B cell (primary cell): ENCODE data around the gene CDC42BPB. TPM values are rescaled to one million over a fixed set of nuclear protein-coding genes. Genes with fewer than 3 reads are reported as not detected.

ENCODE experiments used
- ATAC-seq: fragments of 200-7000 bp; cut with Tn5 transposase; one replicate; pipeline ENCODE4 v1.10.0; 2021; ENCODE audit warnings: low read depth, mild to moderate bottlenecking, moderate number of reproducible peaks, moderate library complexity
- CTCF ChIA-PET: fragments of 350-600 bp; sonication (Branson Sonifier 250); formaldehyde crosslinking; loops from one replicate; lab custom pipeline; 2021; ENCODE audit warnings: antibody characterized with exemption, inconsistent platforms; lab: Charles Lee
- POLR2A ChIA-PET: fragments of 350-600 bp; sonication (Branson Sonifier 250); formaldehyde crosslinking; loops from one replicate; lab custom pipeline; 2021; ENCODE audit warnings: antibody characterized with exemption; lab: Charles Lee
- DNase-seq: peaks from one replicate; pipeline ENCODE4 v3.0.0; 2013
- H2AFZ ChIP-seq: 2 replicates; pipeline ENCODE4 v1.6.1; 2012; ENCODE audit warnings: mild to moderate bottlenecking, low read depth, low read length; ENCODE audit not compliant: insufficient read depth, poor library complexity, severe bottlenecking
- H3K27ac ChIP-seq, 2 donors: 1 replicate in 1 of 2; 2 replicates in 1 of 2; pipeline ENCODE4 v1.5.1; 2012 to 2013; ENCODE audit warnings: low read length in 2 of 2, mild to moderate bottlenecking in 2 of 2, moderate library complexity in 1 of 2
- H3K27me3 ChIP-seq, 4 experiments: fragments of 200-600 bp in 1 of 4; sonication (generic) in 1 of 4; replicated peaks in 1 of 4; 1 replicate in 2 of 4; 2 replicates in 2 of 4; pipeline versions ENCODE4 v1.6.1 to v1.7.0; 2013 to 2016; ENCODE audit warnings: low read length in 3 of 4, mild to moderate bottlenecking in 2 of 4, mixed read lengths in 1 of 4, moderate library complexity in 1 of 4; ENCODE audit not compliant: insufficient read depth in 4 of 4, control insufficient read depth in 3 of 4; ENCODE audit errors: control extremely low read depth in 1 of 4
- H3K36me3 ChIP-seq, 2 experiments: replicated peaks in 1 of 2; 1 replicate in 1 of 2; 2 replicates in 1 of 2; pipeline versions ENCODE4 v1.6.1 to v1.7.1; 2013; ENCODE audit warnings: low read length in 1 of 2; ENCODE audit not compliant: insufficient read depth in 2 of 2, control insufficient read depth in 1 of 2; ENCODE audit errors: control extremely low read depth in 1 of 2, extremely low read depth in 1 of 2
- H3K4me1 ChIP-seq, 2 donors: fragments of 200-600 bp in 1 of 2; sonication (generic) in 1 of 2; 1 replicate in 1 of 2; 2 replicates in 1 of 2; pipeline versions ENCODE4 v1.5.1 to v1.6.1; 2013 to 2017; ENCODE audit warnings: low read length in 2 of 2; ENCODE audit not compliant: control insufficient read depth in 2 of 2, insufficient read depth in 2 of 2
- H3K4me2 ChIP-seq: replicated peaks from 2 replicates; pipeline ENCODE3; 2012; ENCODE audit warnings: mild to moderate bottlenecking, low read depth, low read length; ENCODE audit not compliant: poor library complexity, severe bottlenecking
- H3K4me3 ChIP-seq, 5 experiments: fragments of 200-600 bp in 1 of 5; sonication (generic) in 1 of 5; 1 replicate in 3 of 5; 2 replicates in 2 of 5; pipeline versions ENCODE4 v1.5.1 to v1.7.0; 2011 to 2016; ENCODE audit warnings: low read length in 4 of 5, mild to moderate bottlenecking in 4 of 5, low read depth in 2 of 5, control low read depth in 1 of 5, moderate library complexity in 1 of 5; ENCODE audit not compliant: insufficient read depth in 1 of 5; ENCODE audit errors: control extremely low read depth in 1 of 5, extremely low read depth in 1 of 5
- H3K79me2 ChIP-seq: fragments of 200-600 bp; sonication (generic); one replicate; pipeline ENCODE4 v1.6.0; 2016; ENCODE audit warnings: low read length; ENCODE audit not compliant: control insufficient read depth, insufficient read depth
- H3K9ac ChIP-seq: fragments of 200-600 bp; sonication (generic); 2 replicates; pipeline ENCODE4 v1.6.1; 2017; ENCODE audit warnings: mild to moderate bottlenecking, low read length, moderate library complexity
- H3K9me3 ChIP-seq, 3 donors: one replicate each; pipeline versions ENCODE4 v1.6.1 to v1.7.1; 2013; ENCODE audit warnings: low read length in 2 of 3; ENCODE audit not compliant: control insufficient read depth in 2 of 3, insufficient read depth in 1 of 3; ENCODE audit errors: control extremely low read depth in 1 of 3
- H4K20me1 ChIP-seq: 2 replicates; pipeline ENCODE4 v1.6.0; 2012; ENCODE audit warnings: mild to moderate bottlenecking, low read length; ENCODE audit not compliant: insufficient read depth, control insufficient read depth, poor library complexity, severe bottlenecking
- H3K27ac Mint-ChIP-seq: one replicate; pipeline ENCODE4 v1.8.0; 2021; ENCODE audit warnings: mixed read lengths
- H3K27me3 Mint-ChIP-seq: one replicate; pipeline ENCODE4 v1.8.0; 2021; ENCODE audit warnings: mixed read lengths
- H3K4me1 Mint-ChIP-seq: one replicate; pipeline ENCODE4 v1.8.0; 2021; ENCODE audit warnings: mixed read lengths
- H3K4me3 Mint-ChIP-seq: one replicate; pipeline ENCODE4 v1.8.0; 2021; ENCODE audit warnings: mixed read lengths
- H3K9me3 Mint-ChIP-seq: one replicate; pipeline ENCODE4 v1.8.0; 2022; ENCODE audit warnings: mixed read lengths; ENCODE audit not compliant: insufficient read depth
- CTCF ChIP-seq: fragments of 200-600 bp; IDR thresholded peaks from one replicate; pipeline ENCODE4 v1.8.0; 2022; ENCODE audit warnings: antibody characterized with exemption, mild to moderate bottlenecking
- EZH2 ChIP-seq: IDR thresholded peaks from 2 replicates; pipeline ENCODE4 v1.6.1; 2012; ENCODE audit warnings: borderline replicate concordance, low read depth, mild to moderate bottlenecking, moderate library complexity, low read length; ENCODE audit not compliant: insufficient read depth, poor library complexity, severe bottlenecking
- WGBS: methylation state at CpG from one replicate; pipeline ENCODE4 v1.1.5; 2013; ENCODE audit warnings: missing lambda C conversion rate; ENCODE audit not compliant: insufficient coverage; 5-methylcytosine and 5-hydroxymethylcytosine counted together
- intact Hi-C: fragments of 100-400 bp; cut with micrococcal nuclease; formaldehyde crosslinking; loops from one replicate; pipeline ENCODE4 v1.10.0; 2022
- polyA plus RNA-seq: library from polyadenylated mRNA; depleted of rRNA; stranded (reverse); fragments of >200 nt; gene quantifications from 2 replicates; pipeline ENCODE4 v1.2.3, GENCODE V29; 2012
- total RNA-seq, 2 donors: library from RNA; stranded (reverse); fragments of 120-200 nt in 1 of 2; gene quantifications; 1 replicate in 1 of 2; 2 replicates in 1 of 2; pipeline versions ENCODE4 v1.2.3 to v1.2.4, GENCODE V29; 2013 to 2022

The CDC42BPB gene
- total and polyA plus RNA-seq, 2 donors (not counting 1 experiment from before 2014, with no cell fraction given), result 23.9 to 52.5 TPM

- Histone ChIP-seq H4K20me1 (peaks cover 26% of the 10 kb centered on the region), H3K27ac (no peak overlapping the region), H3K4me2 (no peak overlapping the region), H3K4me3 (no peak overlapping the region), H3K27me3 (no peaks in the 10 kb centered on the region), H3K9ac (no peak overlapping the region), H3K36me3 (peaks cover 0 to 6% of the 10 kb centered on the region in 2 experiments), H3K79me2 (peaks cover 29% of the 10 kb centered on the region), H3K9me3 (no peaks in the 10 kb centered on the region), H2AFZ (no peak overlapping the region), H3K4me1 (no peaks in the 10 kb centered on the region)
- 36% methylated on average over 7 of the region's 11 CpGs for WGBS
- Mint-ChIP-seq H3K27me3 (no peaks in the 10 kb centered on the region), H3K9me3 (no peaks in the 10 kb centered on the region), H3K4me1 (peaks cover 14% of the 10 kb centered on the region), H3K27ac (no peak overlapping the region), H3K4me3 (no peak overlapping the region)
- DNase-seq (no peak), ATAC-seq (no peak)
- CTCF ChIA-PET, result no interaction called here
- TF ChIP-seq EZH2 (no peak), CTCF (no peak)
- POLR2A ChIA-PET, result no interaction called here
- intact Hi-C loops, result no loop called here
These were observed 42.7 kb downstream of the CDC42BPB start for GRCh38 chr14:103014466-103015228.

GRCh38 chr14:103013028-103013427, 44.3 kb downstream of the CDC42BPB start:
- Histone ChIP-seq H3K4me1 (no peaks in the 10 kb centered on the region), H4K20me1 (peaks cover 18% of the 10 kb centered on the region), H3K27me3 (no peaks in the 10 kb centered on the region), H3K4me3 (no peak overlapping the region), H3K36me3 (peaks cover 0 to 9% of the 10 kb centered on the region in 2 experiments), H3K9me3 (no peaks in the 10 kb centered on the region), H2AFZ (no peak overlapping the region), H3K9ac (no peak overlapping the region), H3K27ac (no peak overlapping the region), H3K79me2 (peaks cover 12% of the 10 kb centered on the region), H3K4me2 (no peak overlapping the region)
- Mint-ChIP-seq H3K9me3 (no peaks in the 10 kb centered on the region), H3K4me3 (no peak overlapping the region), H3K27me3 (no peaks in the 10 kb centered on the region), H3K27ac (no peak overlapping the region), H3K4me1 (peaks cover 12% of the 10 kb centered on the region)
- no peak for ATAC-seq
- 97% methylated on average over 12 of the region's 12 CpGs for WGBS
- CTCF ChIA-PET, result no interaction called here
- TF ChIP-seq EZH2 (no peak), CTCF (no peak)
- DNase-seq, result no peak
- intact Hi-C loops, result no loop called here
- POLR2A ChIA-PET, result no interaction called here
